Trophoblast cell (in vitro differentiated cells and primary cell): Measurements from ENCODE around the gene PCOLCE2. TPM values are rescaled to one million over a fixed set of nuclear protein-coding genes. Genes with fewer than 3 reads are reported as not detected.

Source experiments
- DNase-seq, 2 donors: peaks; one replicate each; pipeline ENCODE4 v3.0.0-alpha.2; 2016
- H2AFZ ChIP-seq: 2 replicates; pipeline ENCODE4 v1.6.1; 2013; ENCODE audit warnings: low read length, moderate library complexity, mild to moderate bottlenecking; ENCODE audit not compliant: insufficient read depth, poor library complexity
- H2AK5ac ChIP-seq: 2 replicates; pipeline ENCODE4 v1.6.1; 2013; ENCODE audit warnings: mild to moderate bottlenecking, low read length
- H2BK120ac ChIP-seq: 2 replicates; pipeline ENCODE4 v1.6.1; 2013; ENCODE audit warnings: low read length, mild to moderate bottlenecking, moderate library complexity; ENCODE audit not compliant: insufficient read depth, poor library complexity
- H2BK12ac ChIP-seq: 2 replicates; pipeline ENCODE4 v1.6.1; 2013; ENCODE audit warnings: mild to moderate bottlenecking, low read length, moderate library complexity
- H2BK5ac ChIP-seq: 2 replicates; pipeline ENCODE4 v1.6.1; 2013; ENCODE audit warnings: low read length, low read depth, moderate library complexity, mild to moderate bottlenecking; ENCODE audit not compliant: poor library complexity
- H3K14ac ChIP-seq: 2 replicates; pipeline ENCODE4 v1.6.1; 2013; ENCODE audit warnings: mild to moderate bottlenecking, low read length
- H3K18ac ChIP-seq: 2 replicates; pipeline ENCODE4 v1.6.1; 2013; ENCODE audit warnings: mild to moderate bottlenecking, low read length
- H3K23ac ChIP-seq: 2 replicates; pipeline ENCODE4 v1.6.1; 2013; ENCODE audit warnings: low read length
- H3K27ac ChIP-seq: 2 replicates; pipeline ENCODE4 v1.5.1; 2013; ENCODE audit warnings: low read depth, mild to moderate bottlenecking, inconsistent platforms, low read length, moderate library complexity
- H3K27me3 ChIP-seq: 2 replicates; pipeline ENCODE4 v1.6.1; 2013; ENCODE audit warnings: inconsistent platforms, mild to moderate bottlenecking, low read length, moderate library complexity; ENCODE audit not compliant: insufficient read depth
- H3K36me3 ChIP-seq, 2 experiments: 1 replicate in 1 of 2; 2 replicates in 1 of 2; pipeline ENCODE4 v1.6.1; 2013; ENCODE audit warnings: low read length in 2 of 2, mild to moderate bottlenecking in 2 of 2, moderate library complexity in 1 of 2; ENCODE audit not compliant: insufficient read depth in 2 of 2, control insufficient read depth in 1 of 2
- H3K4ac ChIP-seq: 2 replicates; pipeline ENCODE4 v1.6.1; 2013; ENCODE audit warnings: low read depth, mild to moderate bottlenecking, low read length, moderate library complexity
- H3K4me1 ChIP-seq, 2 experiments: 1 replicate in 1 of 2; 2 replicates in 1 of 2; pipeline ENCODE4 v1.6.1; 2013; ENCODE audit warnings: low read length in 2 of 2, mild to moderate bottlenecking in 2 of 2, moderate library complexity in 1 of 2; ENCODE audit not compliant: insufficient read depth in 2 of 2, control insufficient read depth in 1 of 2
- H3K4me2 ChIP-seq: 2 replicates; pipeline ENCODE4 v1.6.1; 2013; ENCODE audit warnings: inconsistent platforms, mild to moderate bottlenecking, low read length, moderate library complexity
- H3K4me3 ChIP-seq: 2 replicates; pipeline ENCODE4 v1.5.1; 2013; ENCODE audit warnings: mild to moderate bottlenecking, low read depth, low read length, inconsistent platforms
- H3K79me1 ChIP-seq: one replicate; pipeline ENCODE4 v1.6.1; 2013; ENCODE audit warnings: low read length
- H3K79me2 ChIP-seq: 2 replicates; pipeline ENCODE4 v1.6.1; 2013; ENCODE audit warnings: low read length, mild to moderate bottlenecking; ENCODE audit not compliant: control insufficient read depth, insufficient read depth, poor library complexity
- H3K9ac ChIP-seq: 2 replicates; pipeline ENCODE4 v1.6.1; 2013; ENCODE audit warnings: mild to moderate bottlenecking, low read length
- H3K9me3 ChIP-seq: 2 replicates; pipeline ENCODE4 v1.6.1; 2013; ENCODE audit warnings: low read depth, mild to moderate bottlenecking, control low read depth, inconsistent platforms, low read length; ENCODE audit not compliant: insufficient read depth
- H4K12ac ChIP-seq: 2 replicates; pipeline ENCODE4 v1.6.1; 2013; ENCODE audit warnings: low read depth, mild to moderate bottlenecking, low read length, moderate library complexity
- H4K8ac ChIP-seq: 2 replicates; pipeline ENCODE4 v1.6.1; 2013; ENCODE audit warnings: low read depth, mild to moderate bottlenecking, low read length, moderate library complexity
- H4K91ac ChIP-seq: one replicate; pipeline ENCODE4 v1.6.1; 2013; ENCODE audit warnings: low read depth, mild to moderate bottlenecking, low read length, moderate library complexity
- WGBS: extraction: QIAGEN DNeasy Blood & Tissue Kit; methylation state at CpG from one replicate; pipeline ENCODE4 v1.1.7; 2013; ENCODE audit warnings: missing lambda C conversion rate; ENCODE audit not compliant: insufficient read length, insufficient coverage; ENCODE audit errors: extremely low coverage; 5-methylcytosine and 5-hydroxymethylcytosine counted together
- polyA plus RNA-seq: library from polyadenylated mRNA; stranded (reverse); fragments of 200-250 nt; gene quantifications from 2 replicates; pipeline ENCODE4 v1.2.3, GENCODE V29; 2013

PCOLCE2 gene, protein sequence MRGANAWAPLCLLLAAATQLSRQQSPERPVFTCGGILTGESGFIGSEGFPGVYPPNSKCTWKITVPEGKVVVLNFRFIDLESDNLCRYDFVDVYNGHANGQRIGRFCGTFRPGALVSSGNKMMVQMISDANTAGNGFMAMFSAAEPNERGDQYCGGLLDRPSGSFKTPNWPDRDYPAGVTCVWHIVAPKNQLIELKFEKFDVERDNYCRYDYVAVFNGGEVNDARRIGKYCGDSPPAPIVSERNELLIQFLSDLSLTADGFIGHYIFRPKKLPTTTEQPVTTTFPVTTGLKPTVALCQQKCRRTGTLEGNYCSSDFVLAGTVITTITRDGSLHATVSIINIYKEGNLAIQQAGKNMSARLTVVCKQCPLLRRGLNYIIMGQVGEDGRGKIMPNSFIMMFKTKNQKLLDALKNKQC
- 1.5 and 2.2 TPM in 2 replicates for polyA plus RNA-seq

DNA sequence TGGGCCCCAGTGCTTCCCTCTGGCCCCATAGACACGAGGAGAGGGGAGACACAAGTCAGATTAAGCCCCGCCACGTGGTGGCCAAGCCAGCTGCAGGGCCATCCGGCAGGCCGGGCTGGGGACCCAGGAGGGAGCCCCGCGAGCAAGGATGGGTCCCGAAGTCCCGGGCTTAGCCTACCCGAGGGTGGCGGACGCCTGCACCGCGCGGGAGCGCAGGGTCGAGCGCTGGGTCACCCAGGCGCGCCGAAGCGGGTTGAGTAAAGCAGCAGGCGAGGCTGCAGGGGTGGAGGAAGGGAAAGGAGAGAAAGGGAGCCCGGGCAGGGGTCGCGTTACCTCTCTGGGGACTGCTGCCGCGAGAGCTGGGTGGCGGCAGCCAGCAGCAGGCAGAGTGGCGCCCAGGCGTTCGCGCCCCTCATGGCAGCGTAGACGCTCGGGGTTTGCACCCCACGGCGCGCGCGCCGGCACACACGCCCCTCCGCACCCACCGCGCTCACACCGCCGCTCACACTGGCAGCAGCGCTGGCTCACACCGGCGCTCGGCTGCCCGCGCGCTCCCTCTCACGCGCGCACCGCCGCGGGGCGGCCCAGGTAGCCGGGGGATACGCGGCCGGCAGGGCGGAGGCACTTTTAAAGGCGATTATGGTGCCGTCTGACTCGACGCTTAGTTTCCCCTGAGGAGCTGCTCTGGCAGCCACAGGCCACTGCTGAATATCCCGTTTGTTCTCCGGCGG lies at the start of gene PCOLCE2:
Gene PCOLCE2, minus strand, starts transcription at position 603 of the 731 bp plus-strand sequence. Its CDS starts 187 bp downstream, at position 416.
- Histone ChIP-seq H2AK5ac (no peak within 1 kb of the TSS), H3K27ac (no peak within 1 kb of the TSS), H3K23ac (no peak within 1 kb of the TSS), H4K12ac (peak within 1 kb of the TSS; percentile 3), H3K9ac (peak within 1 kb of the TSS; percentile 49), H4K91ac (peak within 1 kb of the TSS; percentile 29), H3K36me3 (no peaks in the 10 kb centered on the region), H3K4me2 (peak within 1 kb of the TSS; percentile 99), H3K4me3 (peak within 1 kb of the TSS; percentile 79), H3K79me1 (peaks cover 2% of the 10 kb centered on the region), H3K4ac (no peak within 1 kb of the TSS), H3K18ac (no peak within 1 kb of the TSS), H3K79me2 (no peaks in the 10 kb centered on the region), H2BK120ac (no peak within 1 kb of the TSS), H3K27me3 (no peaks in the 10 kb centered on the region), H4K8ac (peak within 1 kb of the TSS; percentile 8), H3K4me1 (peaks cover 6 to 8% of the 10 kb centered on the region in 2 experiments), H2BK12ac (no peak within 1 kb of the TSS), H3K9me3 (peaks cover 3% of the 10 kb centered on the region), H3K14ac (peak within 1 kb of the TSS; percentile 4), H2AFZ (peak within 1 kb of the TSS; percentile 47), H2BK5ac (no peak within 1 kb of the TSS)
- peak; percentile 25 to 53 for DNase-seq
- no CpG with 5 or more reads among the region's 74 CpGs for WGBS

DNA sequence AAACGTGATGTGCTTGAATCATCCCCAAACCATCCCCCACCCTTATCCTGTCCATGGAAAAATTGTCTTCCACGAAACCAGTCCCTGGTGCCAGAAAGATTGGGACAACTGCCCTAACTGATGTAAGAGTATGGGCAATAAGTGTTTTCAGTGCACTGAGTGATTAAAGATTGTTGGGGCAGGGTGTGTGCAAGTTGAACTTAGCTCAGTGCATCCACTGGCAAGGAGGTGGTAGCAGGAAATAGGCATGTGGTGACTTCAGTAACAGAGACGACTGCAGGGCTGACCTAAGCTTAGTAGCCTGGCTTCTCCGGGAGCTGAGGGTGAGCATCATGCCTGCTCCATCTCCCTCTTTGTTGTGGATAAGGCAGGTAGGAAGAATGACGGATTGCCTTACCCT lies 47.1 kb upstream of the PCOLCE2 start:
- no peak overlapping the region for H3K4me2 ChIP-seq
- H3K18ac ChIP-seq = no peak overlapping the region
- no peak overlapping the region for H4K8ac ChIP-seq
- no peak overlapping the region for H2BK5ac ChIP-seq
- no peaks in the 10 kb centered on the region for H3K27me3 ChIP-seq
- no peak overlapping the region for H3K9ac ChIP-seq
- H4K91ac ChIP-seq = no peak overlapping the region
- H3K36me3 ChIP-seq = no peaks in the 10 kb centered on the region
- no peak overlapping the region for H3K14ac ChIP-seq
- H3K4ac ChIP-seq = no peak overlapping the region
- H3K27ac ChIP-seq = no peak overlapping the region
- no peak overlapping the region for H2AK5ac ChIP-seq
- WGBS = no CpG with 5 or more reads among the region's 5 CpGs
- no peak overlapping the region for H3K23ac ChIP-seq
- no peak for DNase-seq
- H3K79me2 ChIP-seq = no peaks in the 10 kb centered on the region
- H3K79me1 ChIP-seq = no peaks in the 10 kb centered on the region
- H3K9me3 ChIP-seq = no peaks in the 10 kb centered on the region
- no peaks in the 10 kb centered on the region for H3K4me1 ChIP-seq
- no peak overlapping the region for H3K4me3 ChIP-seq
- no peak overlapping the region for H2BK12ac ChIP-seq
- no peak overlapping the region for H2BK120ac ChIP-seq
- H4K12ac ChIP-seq = no peak overlapping the region
- H2AFZ ChIP-seq = no peak overlapping the region

GRCh38 chr3:142934887-142935269 lies 46.0 kb upstream of the PCOLCE2 start:
- H4K12ac ChIP-seq = no peak overlapping the region
- DNase-seq = no peak
- H3K4me1 ChIP-seq = no peaks in the 10 kb centered on the region
- H2AFZ ChIP-seq = no peak overlapping the region
- no peak overlapping the region for H3K4me2 ChIP-seq
- no CpG with 5 or more reads among the region's 3 CpGs for WGBS
- no peak overlapping the region for H2BK5ac ChIP-seq
- no peak overlapping the region for H2BK120ac ChIP-seq
- H2BK12ac ChIP-seq = no peak overlapping the region
- H4K91ac ChIP-seq = no peak overlapping the region
- H3K27ac ChIP-seq = no peak overlapping the region
- no peak overlapping the region for H3K23ac ChIP-seq
- no peaks in the 10 kb centered on the region for H3K79me1 ChIP-seq
- H4K8ac ChIP-seq = no peak overlapping the region
- H3K4ac ChIP-seq = no peak overlapping the region
- H3K27me3 ChIP-seq = no peaks in the 10 kb centered on the region
- H3K36me3 ChIP-seq = no peaks in the 10 kb centered on the region
- H2AK5ac ChIP-seq = no peak overlapping the region
- no peak overlapping the region for H3K18ac ChIP-seq
- H3K9ac ChIP-seq = no peak overlapping the region
- H3K9me3 ChIP-seq = no peaks in the 10 kb centered on the region
- no peaks in the 10 kb centered on the region for H3K79me2 ChIP-seq
- H3K14ac ChIP-seq = no peak overlapping the region
- H3K4me3 ChIP-seq = no peak overlapping the region

GRCh38 chr3:142934128-142934886 lies 45.4 kb upstream of the PCOLCE2 start:
- Histone ChIP-seq H3K4me2 (no peak overlapping the region), H3K4me1 (no peaks in the 10 kb centered on the region), H4K8ac (no peak overlapping the region), H3K9me3 (no peaks in the 10 kb centered on the region), H4K12ac (no peak overlapping the region), H3K23ac (no peak overlapping the region), H3K14ac (no peak overlapping the region), H4K91ac (no peak overlapping the region), H2AFZ (no peak overlapping the region), H3K4ac (no peak overlapping the region), H2AK5ac (no peak overlapping the region), H3K27ac (no peak overlapping the region), H3K79me1 (no peaks in the 10 kb centered on the region), H3K36me3 (no peaks in the 10 kb centered on the region), H2BK5ac (no peak overlapping the region), H3K18ac (no peak overlapping the region), H3K4me3 (no peak overlapping the region), H3K27me3 (no peaks in the 10 kb centered on the region), H2BK120ac (no peak overlapping the region), H3K79me2 (no peaks in the 10 kb centered on the region), H2BK12ac (no peak overlapping the region), H3K9ac (no peak overlapping the region)
- WGBS = no CpG with 5 or more reads among the region's 7 CpGs
- DNase-seq = no peak
